GM18519 (cell line): ENCODE data around the gene RBPMS2.

Experiments
- ATAC-seq: cut with Tn5 transposase; IDR thresholded peaks from one replicate; pipeline ENCODE4 v1.9.1; 2021; ENCODE audit warnings: mild to moderate bottlenecking, moderate library complexity; ENCODE audit not compliant: unreplicated experiment, low FRiP score

Gene RBPMS2

DNA sequence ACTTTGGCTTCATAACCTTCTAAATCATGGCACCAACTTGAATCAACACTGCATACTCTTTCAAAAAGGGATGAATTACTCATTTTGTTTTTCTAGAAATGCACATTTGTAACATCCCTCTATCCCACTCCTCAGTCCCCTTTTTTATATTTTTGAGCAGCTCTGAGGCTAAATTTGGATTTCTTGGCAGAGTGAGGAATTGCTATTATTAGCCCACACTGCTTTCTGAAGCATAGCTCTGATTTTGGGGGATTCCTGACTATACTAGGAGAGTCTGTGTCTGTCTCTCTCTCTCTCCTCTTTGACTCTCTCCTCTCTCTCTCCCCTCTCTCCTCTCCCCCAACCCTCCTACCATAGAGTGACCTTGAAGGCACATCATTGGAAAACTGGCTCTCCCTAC lies 76.6 kb downstream of the RBPMS2 start:
- no peak for ATAC-seq

DNA sequence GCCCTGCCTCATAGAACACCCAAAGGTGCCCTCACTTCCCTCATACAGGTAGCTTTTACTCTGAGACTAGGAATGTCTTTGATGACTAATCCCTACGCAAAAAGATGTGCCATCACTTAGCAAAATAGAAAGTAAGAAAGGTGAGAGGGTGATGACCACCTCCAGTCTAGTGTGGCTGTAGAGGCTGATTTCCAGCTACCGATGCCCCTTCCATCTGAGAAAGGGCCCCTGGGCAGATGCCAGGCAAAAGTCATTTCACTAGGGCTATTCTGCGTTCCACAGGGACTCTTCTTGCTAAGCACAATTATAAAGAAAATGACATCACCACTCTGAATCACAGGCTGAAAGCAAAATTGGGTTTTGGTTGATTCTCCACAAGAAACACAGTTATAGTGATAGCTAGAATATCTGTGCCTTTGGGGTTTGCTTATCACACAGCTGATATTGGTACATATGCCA lies 77.4 kb downstream of the RBPMS2 start:
- ATAC-seq: no peak

GRCh38 chr15:64696481-64696880 lies 78.9 kb downstream of the RBPMS2 start:
- no peak for ATAC-seq

DNA sequence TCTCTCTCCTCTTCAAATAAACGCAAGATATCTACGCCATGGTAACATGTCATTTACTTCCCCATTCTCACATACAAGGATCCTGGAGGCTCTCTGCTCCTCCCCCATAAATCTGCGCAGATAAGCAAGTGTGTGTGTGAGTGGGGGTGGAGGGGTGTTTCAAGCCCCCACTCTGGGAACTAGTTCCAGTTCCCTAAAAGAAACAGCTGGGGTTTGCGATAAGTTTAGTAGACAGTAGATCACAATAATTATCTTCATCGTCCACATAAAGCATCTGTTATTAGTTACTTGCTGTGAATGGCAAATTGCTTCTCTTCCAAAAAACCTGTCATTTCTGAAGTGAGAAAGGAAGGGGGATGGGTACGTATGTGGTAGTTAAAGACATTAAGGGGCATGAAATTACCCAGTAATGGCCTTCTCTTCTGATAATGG lies 79.8 kb downstream of the RBPMS2 start:
- no peak for ATAC-seq

DNA sequence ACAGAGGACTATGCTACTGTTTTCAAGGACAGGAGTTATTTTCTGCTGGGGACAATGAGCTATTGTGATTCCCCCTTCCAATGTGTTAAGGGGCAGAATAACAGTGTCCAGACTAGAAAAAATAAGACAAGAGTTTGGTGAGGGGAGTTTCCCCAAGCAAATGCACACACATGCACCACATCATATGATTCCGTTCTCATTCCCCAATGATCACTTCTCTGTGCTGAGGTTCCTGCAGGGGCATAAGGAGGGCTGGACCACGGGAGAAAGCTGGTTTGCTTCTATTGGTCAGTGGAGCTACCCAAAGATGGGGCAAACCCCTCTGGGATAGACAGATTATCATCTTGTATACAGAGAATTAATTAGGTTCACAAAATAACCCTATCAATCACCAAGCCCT lies 80.6 kb downstream of the RBPMS2 start:
- ATAC-seq: no peak

GRCh38 chr15:64693134-64693533 lies 82.3 kb downstream of the RBPMS2 start:
- ATAC-seq: no peak

GRCh38 chr15:64691896-64692565 lies 83.4 kb downstream of the RBPMS2 start:
- ATAC-seq: no peak

DNA sequence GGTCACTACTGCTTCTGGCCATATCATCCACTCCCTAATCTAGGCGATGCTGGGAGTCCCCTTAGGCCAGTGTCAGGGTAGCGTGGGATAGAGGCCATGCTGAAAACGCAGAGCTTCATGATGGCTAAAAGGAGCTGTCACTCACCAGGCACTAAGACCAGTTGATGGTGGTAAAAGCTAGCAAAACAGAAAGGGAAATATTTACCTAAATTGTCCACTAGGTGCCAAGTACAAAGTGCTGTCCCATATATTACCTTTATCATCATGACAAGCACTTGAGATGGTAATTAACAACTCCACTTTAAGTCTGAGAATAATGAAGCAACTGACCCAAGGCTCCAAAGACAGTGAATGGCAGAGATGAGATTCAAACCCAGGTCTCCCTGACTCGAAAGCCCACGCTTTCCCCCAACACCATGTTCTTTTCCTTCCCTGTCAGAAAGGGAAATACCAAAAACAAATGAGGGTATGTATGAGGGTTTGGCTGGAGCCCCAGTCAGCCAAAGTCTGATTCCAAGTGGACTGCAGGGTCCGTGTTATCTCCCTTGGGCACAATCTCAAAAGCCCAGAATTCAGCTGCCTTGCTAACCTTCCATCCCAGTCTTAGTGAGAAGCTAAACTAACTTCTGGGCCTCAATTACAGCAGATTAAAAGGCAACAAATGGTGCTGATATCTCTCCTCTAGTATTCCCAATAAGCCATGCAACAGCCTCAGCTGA lies 84.7 kb downstream of the RBPMS2 start:
- ATAC-seq: no peak

DNA sequence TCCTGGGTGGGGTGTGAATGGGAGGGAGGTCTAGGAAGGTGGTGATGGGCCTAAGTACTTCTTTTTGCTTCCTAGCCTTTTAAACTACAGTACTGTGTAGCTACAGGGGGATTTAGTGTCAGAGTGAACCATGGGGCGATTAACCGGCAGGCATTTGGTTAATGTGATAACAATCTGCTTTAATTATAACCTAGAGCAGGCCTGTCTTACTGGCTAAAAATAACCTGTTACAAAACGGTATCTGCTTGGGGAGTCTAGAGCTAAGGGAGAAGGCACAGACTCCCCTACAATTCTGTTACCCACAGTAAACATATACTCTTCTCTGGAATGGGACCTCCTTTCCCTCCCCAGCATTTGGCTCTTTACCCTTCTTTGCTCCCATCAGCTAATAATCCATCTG lies 85.4 kb downstream of the RBPMS2 start:
- ATAC-seq: no peak
